ENCODE data around the gene ATAD1.

DNA sequence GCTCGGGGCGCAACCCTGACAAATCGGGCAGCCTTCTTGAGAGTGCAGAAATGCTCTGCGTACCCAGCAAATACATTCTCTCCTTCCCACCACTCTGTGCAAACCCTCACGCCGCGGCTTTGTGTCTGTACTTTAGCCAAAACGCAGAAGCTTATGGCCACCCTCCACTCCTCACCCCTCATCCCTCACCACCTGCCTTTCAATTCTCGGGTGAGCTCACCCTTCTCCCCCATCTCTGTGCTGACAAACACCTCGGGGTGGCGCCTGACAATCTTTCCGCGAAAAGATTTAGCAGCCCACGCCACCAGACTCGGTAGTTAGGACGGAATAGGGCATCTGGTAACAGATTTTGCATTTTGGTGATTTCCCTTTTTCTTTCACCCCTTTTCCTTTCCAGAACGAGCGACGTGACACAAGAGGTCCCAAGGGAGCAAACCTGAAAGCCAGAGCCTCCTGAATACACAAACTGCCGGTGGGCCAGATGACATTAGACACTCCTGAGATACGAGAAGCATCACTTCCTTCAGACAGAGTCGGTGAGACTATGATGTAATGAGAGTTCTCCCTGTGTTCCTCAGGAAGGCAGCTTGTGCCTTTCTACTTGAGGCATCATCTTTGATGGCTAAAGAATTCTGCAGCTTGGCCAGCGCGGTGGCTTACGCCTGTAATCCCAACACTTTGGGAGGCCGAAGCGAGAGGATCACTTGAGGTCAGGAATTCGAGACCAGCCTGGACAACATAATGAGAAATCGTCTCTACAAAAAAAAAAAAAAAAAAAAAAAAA is 671 bp upstream of the ATAD1 start:
- TF ChIP-seq ZZZ3 (IDR thresholded peaks at IDR 0.05) (no peak), TGIF2 (CRISPR knock-in tag; IDR thresholded peaks at IDR 0.05) (no peak), KLF6 (CRISPR knock-in tag; IDR thresholded peaks at IDR 0.05; ENCODE audit: borderline replicate concordance) (no peak), SETDB1 (IDR thresholded peaks at IDR 0.05; ENCODE audit: low read length) (no peak), NR2C2 (CRISPR knock-in tag; IDR thresholded peaks at IDR 0.05) (no peak), NR2C2 (tag; IDR thresholded peaks at IDR 0.05) (no peak; the same call in 1 of the 2 replicates), ZNF507 (tag; conservative IDR thresholded peaks at IDR 0.05) (no peak), SREBF2 (CRISPR knock-in tag; IDR thresholded peaks at IDR 0.05) (no peak), EZH2 (IDR thresholded peaks at IDR 0.05; ENCODE audit: borderline replicate concordance, low read depth, low read length) (no peak), PTBP1 (IDR thresholded peaks at IDR 0.05; ENCODE audit: low read depth, low read length) (no peak), TARDBP (IDR thresholded peaks at IDR 0.05) (no peak), MCM5 (IDR thresholded peaks at IDR 0.05; ENCODE audit: low read depth) (no peak)
- TF ChIP-seq, protein P1, sequence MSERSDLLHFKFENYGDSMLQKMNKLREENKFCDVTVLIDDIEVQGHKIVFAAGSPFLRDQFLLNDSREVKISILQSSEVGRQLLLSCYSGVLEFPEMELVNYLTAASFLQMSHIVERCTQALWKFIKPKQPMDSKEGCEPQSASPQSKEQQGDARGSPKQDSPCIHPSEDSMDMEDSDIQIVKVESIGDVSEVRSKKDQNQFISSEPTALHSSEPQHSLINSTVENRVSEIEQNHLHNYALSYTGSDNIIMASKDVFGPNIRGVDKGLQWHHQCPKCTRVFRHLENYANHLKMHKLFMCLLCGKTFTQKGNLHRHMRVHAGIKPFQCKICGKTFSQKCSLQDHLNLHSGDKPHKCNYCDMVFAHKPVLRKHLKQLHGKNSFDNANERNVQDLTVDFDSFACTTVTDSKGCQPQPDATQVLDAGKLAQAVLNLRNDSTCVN (CRISPR knock-in tag; IDR thresholded peaks at IDR 0.05): no peak
